ENCODE measurements around the gene CIZ1.
A peak's percentile ranks its signal among the peaks of the same experiment; 100 is the strongest.

The CIZ1 gene

GRCh38 chr9:128149951-128150593, 41.3 kb downstream of the CIZ1 start:
- H3K27me3 ChIP-seq: no peaks in the 10 kb centered on the region
- peak overlapping the region; percentile 11 to 46 for H3K4me3 ChIP-seq (ENCODE audit: low read depth in 1 of 2, low read length in 1 of 2)
- H3K4me1 ChIP-seq (ENCODE audit: control insufficient read depth in 1 of 2, insufficient read depth in 1 of 2, low read depth in 1 of 2, low read length in 1 of 2): peaks cover 82 to 87% of the 10 kb centered on the region in 2 experiments
- H3K9me3 ChIP-seq: no peaks in the 10 kb centered on the region
- no peak for TF ChIP-seq CTCF (IDR thresholded peaks at IDR 0.05)
- peak overlapping the region; percentile 82 for H3K27ac ChIP-seq
- H3K36me3 ChIP-seq: no peaks in the 10 kb centered on the region

- Histone ChIP-seq H3K36me3 (no peaks in the 10 kb centered on the region), H3K4me3 (ENCODE audit: low read depth in 1 of 2, low read length in 1 of 2) (peak within 1 kb of the TSS; percentile 11 to 46), H3K27ac (peak within 1 kb of the TSS; percentile 82), H3K4me1 (ENCODE audit: control insufficient read depth in 1 of 2, insufficient read depth in 1 of 2, low read depth in 1 of 2, low read length in 1 of 2) (peaks cover 91 to 96% of the 10 kb centered on the region in 2 experiments), H3K27me3 (no peaks in the 10 kb centered on the region), H3K9me3 (no peaks in the 10 kb centered on the region)
- TF ChIP-seq CTCF (IDR thresholded peaks at IDR 0.05): no peak
Measured at GRCh38 chr9:128149001-128149701, 42.2 kb downstream of the CIZ1 start, which contains the start of gene LCN2. Gene LCN2 (plus strand): TSS chr9:128149453. CDS start chr9:128149526, 73 bp downstream.

GRCh38 chr9:128148509-128149000, 42.8 kb downstream of the CIZ1 start:
- no peaks in the 10 kb centered on the region for H3K9me3 ChIP-seq
- no peaks in the 10 kb centered on the region for H3K27me3 ChIP-seq
- peak overlapping the region; percentile 82 for H3K27ac ChIP-seq
- no peaks in the 10 kb centered on the region for H3K36me3 ChIP-seq
- H3K4me1 ChIP-seq (ENCODE audit: control insufficient read depth in 1 of 2, insufficient read depth in 1 of 2, low read depth in 1 of 2, low read length in 1 of 2): peaks cover 97 to 100% of the 10 kb centered on the region in 2 experiments
- no peak for TF ChIP-seq CTCF (IDR thresholded peaks at IDR 0.05)
- H3K4me3 ChIP-seq (ENCODE audit: low read depth in 1 of 2, low read length in 1 of 2): peak overlapping the region; percentile 11 to 46

GRCh38 chr9:128146591-128147120, 44.7 kb downstream of the CIZ1 start:
- Histone ChIP-seq H3K4me1 (ENCODE audit: control insufficient read depth in 1 of 2, insufficient read depth in 1 of 2, low read depth in 1 of 2, low read length in 1 of 2) (peaks cover 98 to 99% of the 10 kb centered on the region in 2 experiments), H3K36me3 (no peaks in the 10 kb centered on the region), H3K4me3 (ENCODE audit: low read depth in 1 of 2, low read length in 1 of 2) (no peak overlapping the region), H3K9me3 (no peaks in the 10 kb centered on the region), H3K27ac (peak overlapping the region; percentile 85), H3K27me3 (no peaks in the 10 kb centered on the region)
- no peak for TF ChIP-seq CTCF (IDR thresholded peaks at IDR 0.05)

GRCh38 chr9:128145951-128146351, 45.4 kb downstream of the CIZ1 start:
- H3K4me1 ChIP-seq (ENCODE audit: control insufficient read depth in 1 of 2, insufficient read depth in 1 of 2, low read depth in 1 of 2, low read length in 1 of 2): peaks cover 91 to 92% of the 10 kb centered on the region in 2 experiments
- H3K4me3 ChIP-seq (ENCODE audit: low read depth in 1 of 2, low read length in 1 of 2): no peak overlapping the region
- no peaks in the 10 kb centered on the region for H3K27me3 ChIP-seq
- peak overlapping the region; percentile 85 for H3K27ac ChIP-seq
- H3K36me3 ChIP-seq: no peaks in the 10 kb centered on the region
- no peaks in the 10 kb centered on the region for H3K9me3 ChIP-seq
- TF ChIP-seq CTCF (IDR thresholded peaks at IDR 0.05): no peak

Measured in neutrophil (primary cell).